GM21529 (cell line): ENCODE data around the gene GZMM.

Experiments
- ATAC-seq: cut with Tn5 transposase; IDR thresholded peaks from one replicate; pipeline ENCODE4 v1.9.1; 2021; ENCODE audit not compliant: unreplicated experiment

The GZMM gene

GRCh38 chr19:543910-544608 lies at the start of gene GZMM:
TSS of gene GZMM (plus strand) at chr19:544053. CDS start at chr19:544072, 19 bp downstream.
- no peak for ATAC-seq

DNA sequence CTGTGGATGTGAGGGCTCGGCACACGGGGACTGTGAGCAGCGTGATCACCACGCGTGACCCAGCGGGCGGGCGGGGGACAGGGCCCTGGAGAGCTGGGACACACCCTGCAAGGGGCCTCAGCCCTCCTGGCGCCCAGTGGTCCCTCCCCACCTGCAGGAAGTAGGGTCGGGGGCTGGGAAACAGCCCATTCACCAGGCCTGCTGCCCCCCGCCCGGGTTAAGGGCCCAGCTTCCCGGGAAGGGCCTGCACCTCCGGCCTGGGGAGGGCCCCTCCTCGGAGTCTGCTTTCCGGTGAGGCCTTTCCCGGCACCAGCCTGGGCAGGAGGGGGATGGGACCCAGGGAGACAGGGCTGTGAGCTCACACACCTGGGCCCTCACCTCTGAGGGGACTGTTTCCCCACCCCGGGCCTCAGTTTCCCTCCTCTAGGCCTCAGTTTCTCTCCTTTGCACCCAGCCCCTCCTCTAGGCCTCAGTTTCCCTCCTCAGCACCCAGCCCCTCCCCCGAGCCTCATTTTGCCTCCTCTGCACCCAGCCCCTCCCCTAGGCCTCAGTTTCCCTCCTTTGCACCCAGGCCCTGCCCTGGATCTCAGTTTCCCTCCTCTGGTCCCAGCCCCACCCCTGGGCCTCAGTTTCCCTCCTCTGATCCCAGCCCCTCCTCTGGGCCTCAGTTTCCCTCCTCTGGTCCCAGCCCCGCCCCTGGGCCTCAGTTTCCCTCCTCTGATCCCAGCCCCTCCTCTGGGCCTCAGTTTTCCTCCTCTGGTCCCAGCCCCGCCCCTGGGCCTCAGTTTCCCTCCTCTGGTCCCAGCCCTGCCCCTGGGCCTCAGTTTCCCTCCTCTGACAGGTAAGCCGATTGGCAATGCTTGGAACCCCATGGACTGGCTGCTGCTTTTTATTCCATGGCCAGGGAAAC lies 49.4 kb upstream of the GZMM start:
- no peak for ATAC-seq

- no peak for ATAC-seq
Observed at GRCh38 chr19:495081-495401, 48.8 kb upstream of the GZMM start.

DNA sequence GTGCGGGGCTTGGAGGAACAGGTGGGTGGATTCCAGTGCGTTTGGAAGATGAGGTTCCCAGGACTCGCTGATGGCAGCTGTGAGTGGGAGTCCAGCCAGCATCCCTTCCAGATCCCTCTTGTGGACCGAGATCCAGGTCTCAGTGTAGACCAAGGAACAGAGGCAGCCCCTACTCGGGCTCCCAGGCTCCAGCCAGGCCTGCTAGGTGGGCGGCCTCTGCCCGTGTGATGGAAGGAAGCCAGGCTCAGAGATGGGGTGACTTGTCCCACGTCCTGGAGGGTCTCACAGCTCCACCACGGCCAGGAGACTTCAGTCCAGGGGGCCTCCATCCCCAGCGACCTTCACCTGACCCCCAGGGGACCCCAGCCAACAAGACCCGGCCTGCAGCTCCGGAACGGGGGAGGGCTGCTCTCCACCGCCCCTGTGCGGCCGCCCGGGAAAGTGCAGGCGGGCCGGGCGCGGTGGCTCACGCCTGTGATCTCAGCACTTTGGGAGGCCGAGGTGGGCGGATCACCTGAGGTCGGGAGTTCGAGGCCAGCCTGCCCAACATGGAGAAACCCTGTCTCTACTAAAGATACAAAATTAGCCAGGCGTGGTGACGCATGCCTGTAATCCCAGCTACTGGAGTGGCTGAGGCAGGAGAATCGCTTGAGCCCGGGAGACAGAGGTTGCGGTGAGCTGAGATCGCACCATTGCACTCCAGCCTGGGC lies 48.3 kb upstream of the GZMM start:
- ATAC-seq, result no peak

- ATAC-seq, result no peak
Observed at GRCh38 chr19:496112-496665, 47.7 kb upstream of the GZMM start, which contains the start of gene MADCAM1. TSS of gene MADCAM1 (plus strand) at chr19:496486. CDS start at chr19:496500, 14 bp downstream.

- no peak for ATAC-seq
Observed at GRCh38 chr19:496986-497385, 46.9 kb upstream of the GZMM start.

GRCh38 chr19:497491-497868 lies 46.4 kb upstream of the GZMM start:
- no peak for ATAC-seq

DNA sequence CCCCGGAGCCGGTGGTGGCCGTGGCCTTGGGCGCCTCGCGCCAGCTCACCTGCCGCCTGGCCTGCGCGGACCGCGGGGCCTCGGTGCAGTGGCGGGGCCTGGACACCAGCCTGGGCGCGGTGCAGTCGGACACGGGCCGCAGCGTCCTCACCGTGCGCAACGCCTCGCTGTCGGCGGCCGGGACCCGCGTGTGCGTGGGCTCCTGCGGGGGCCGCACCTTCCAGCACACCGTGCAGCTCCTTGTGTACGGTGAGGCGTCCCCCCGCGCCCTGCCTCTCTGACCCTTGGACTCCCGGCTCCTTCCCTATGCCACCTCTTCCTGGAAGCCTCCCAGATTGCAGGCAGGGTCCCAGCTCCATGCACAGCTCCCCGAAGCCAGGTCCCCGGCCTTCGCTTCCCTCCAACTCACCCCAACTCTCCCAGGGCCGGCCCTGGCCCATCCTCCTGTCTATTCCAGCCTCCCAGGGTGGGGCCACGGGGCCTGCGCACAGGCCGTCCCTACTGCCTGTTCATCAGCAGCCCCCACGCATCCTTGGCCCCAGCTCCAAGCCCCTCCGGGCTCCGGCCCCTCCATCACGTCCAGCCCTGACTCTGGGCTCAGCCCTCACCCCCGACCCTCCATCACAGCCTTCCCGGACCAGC lies 45.9 kb upstream of the GZMM start:
- ATAC-seq, result no peak

- no peak for ATAC-seq
Observed at GRCh38 chr19:498511-498891, 45.4 kb upstream of the GZMM start.

DNA sequence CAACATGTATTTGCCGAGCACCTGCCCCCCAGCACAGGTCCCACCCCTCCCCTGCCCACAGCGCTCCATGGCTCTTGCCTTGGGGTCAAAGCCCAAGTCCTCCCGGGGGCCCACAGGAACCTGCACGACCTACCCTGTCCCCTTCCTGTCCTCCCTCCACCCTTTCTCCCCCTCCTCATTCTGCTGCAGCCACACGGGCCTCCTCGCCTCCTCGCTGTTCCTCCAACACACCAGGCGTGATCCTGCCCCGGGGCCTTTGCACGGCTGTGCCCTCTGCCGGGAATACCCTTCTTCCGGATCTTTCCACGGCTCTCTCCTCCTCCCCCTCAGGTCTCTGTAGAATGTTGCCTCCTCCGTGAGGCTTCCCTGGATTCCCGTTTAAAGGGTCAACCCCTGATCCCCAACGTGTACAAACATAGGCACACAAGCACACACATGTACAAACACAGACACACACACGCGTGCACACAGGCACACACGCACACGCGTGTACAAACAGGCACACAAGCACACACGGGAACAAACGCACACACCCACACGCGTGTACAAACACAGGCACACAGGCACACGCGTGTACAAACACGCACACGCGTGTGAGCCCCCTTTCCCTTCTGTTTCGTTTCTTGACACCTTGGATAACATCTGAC lies 44.8 kb upstream of the GZMM start:
- no peak for ATAC-seq

DNA sequence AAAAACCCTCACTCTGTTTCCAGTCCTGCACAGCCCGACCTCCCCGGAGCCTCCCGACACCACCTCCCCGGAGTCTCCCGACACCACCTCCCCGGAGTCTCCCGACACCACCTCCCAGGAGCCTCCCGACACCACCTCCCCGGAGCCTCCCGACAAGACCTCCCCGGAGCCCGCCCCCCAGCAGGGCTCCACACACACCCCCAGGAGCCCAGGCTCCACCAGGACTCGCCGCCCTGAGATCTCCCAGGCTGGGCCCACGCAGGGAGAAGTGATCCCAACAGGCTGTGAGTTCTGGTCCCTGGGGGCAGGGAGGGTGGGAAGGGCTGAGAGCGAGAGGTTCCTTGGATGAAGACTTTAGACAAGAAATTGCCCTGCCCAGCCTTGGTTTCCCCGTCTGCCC lies 42.2 kb upstream of the GZMM start:
- ATAC-seq, result no peak

GRCh38 chr19:504616-505015 lies 39.2 kb upstream of the GZMM start:
- ATAC-seq, result no peak

- peak; percentile 59 for ATAC-seq
Observed at GRCh38 chr19:506404-507285, 37.2 kb upstream of the GZMM start.

- ATAC-seq, result peak; percentile 57
Observed at GRCh38 chr19:507286-508203, 36.3 kb upstream of the GZMM start, which contains the start of gene TPGS1. TSS of gene TPGS1 (plus strand) at chr19:507497. CDS start at chr19:507507, 10 bp downstream.

- ATAC-seq, result no peak
Observed at GRCh38 chr19:508204-509150, 35.4 kb upstream of the GZMM start.

DNA sequence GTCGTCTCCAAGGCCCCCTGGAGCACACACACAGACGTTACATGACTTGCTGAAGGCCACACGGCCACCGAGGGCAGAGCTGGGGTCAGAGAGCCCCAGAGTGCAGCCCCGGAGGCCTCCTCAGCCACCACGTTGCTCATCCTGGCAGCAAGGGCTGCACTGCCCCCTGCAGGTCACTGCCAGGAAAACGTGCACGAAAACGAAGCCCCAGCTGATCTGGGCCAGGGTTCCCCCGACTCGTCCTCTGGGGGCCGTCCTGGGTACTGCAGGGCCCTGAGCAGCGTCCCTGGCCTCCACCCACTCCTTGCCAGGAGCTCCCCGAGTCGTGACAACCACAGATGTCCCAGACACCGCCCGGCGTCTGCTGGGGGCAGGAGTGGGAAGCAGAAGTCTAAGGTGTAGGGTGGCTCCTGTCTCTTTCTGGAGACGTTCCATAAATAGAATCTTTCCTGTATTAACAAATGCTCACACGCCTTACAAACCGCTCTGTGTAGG lies 33.2 kb upstream of the GZMM start:
- ATAC-seq, result peak; percentile 25
